Chondrocyte (in vitro differentiated cells): ENCODE measurements around the gene MYH3. TPM values are rescaled to one million over a fixed set of nuclear protein-coding genes. Genes with fewer than 3 reads are reported as not detected.

Experiments used
- DNase-seq: peaks from one replicate; pipeline ENCODE4 v3.0.0; 2021; ENCODE audit warnings: mixed read lengths, low spot score
- H3K27ac Mint-ChIP-seq: one replicate; pipeline ENCODE4 v1.8.0; 2021; ENCODE audit warnings: mild to moderate bottlenecking, moderate library complexity, mixed read lengths; ENCODE audit not compliant: unreplicated experiment
- H3K27me3 Mint-ChIP-seq: 2 replicates; pipeline ENCODE4 v1.8.0; 2021; ENCODE audit warnings: low read depth, mixed read lengths
- H3K36me3 Mint-ChIP-seq: 2 replicates; pipeline ENCODE4 v1.8.0; 2021; ENCODE audit warnings: low read depth, mixed read lengths
- H3K4me1 Mint-ChIP-seq: 2 replicates; pipeline ENCODE4 v1.8.0; 2021; ENCODE audit warnings: low read depth, mild to moderate bottlenecking, mixed read lengths
- H3K4me3 Mint-ChIP-seq: one replicate; pipeline ENCODE4 v1.8.0; 2021; ENCODE audit warnings: mild to moderate bottlenecking, moderate library complexity, mixed read lengths; ENCODE audit not compliant: unreplicated experiment
- H3K9me3 Mint-ChIP-seq: 2 replicates; pipeline ENCODE4 v1.8.0; 2021; ENCODE audit warnings: low read depth, mixed read lengths
- total RNA-seq: library from RNA; stranded (reverse); gene quantifications from 3 replicates; pipeline ENCODE4 v1.2.1, GENCODE V29; 2021
- TF ChIP-seq, protein P1 (sequence below): fragments of 200-600 bp; sonication (generic); IDR thresholded peaks from 2 replicates; pipeline ENCODE4 v1.5.0; 2021; ENCODE audit warnings: antibody characterized with exemption, mild to moderate bottlenecking, moderate library complexity

Gene MYH3
- total RNA-seq, 1 donor from 2014 or later = 3.5 TPM

DNA sequence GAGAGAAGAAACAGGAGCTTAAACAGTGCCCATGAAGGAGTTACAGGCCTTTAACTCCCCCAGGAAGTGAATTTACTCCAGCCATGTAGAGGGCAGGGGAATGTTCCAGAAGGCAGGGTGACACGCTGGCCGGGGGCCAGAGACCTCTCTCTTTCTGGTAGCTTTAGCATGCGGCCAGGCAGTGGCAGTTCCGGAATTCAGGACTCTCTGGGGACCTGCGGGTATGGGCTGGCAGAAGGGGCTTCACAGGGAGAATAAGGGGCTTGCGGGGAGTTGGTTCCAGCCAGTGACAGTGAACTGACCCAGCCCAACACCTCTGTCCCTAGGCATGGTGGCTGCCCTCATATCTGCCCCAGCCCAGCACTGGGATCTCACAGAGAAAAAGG, 40.0 kb downstream of the MYH3 start:
- DNase-seq = no peak
- Mint-ChIP-seq H3K36me3 (no peaks in the 10 kb centered on the region), H3K27me3 (no peaks in the 10 kb centered on the region), H3K27ac (no peak overlapping the region), H3K4me1 (peaks cover 21% of the 10 kb centered on the region), H3K9me3 (no peaks in the 10 kb centered on the region), H3K4me3 (no peak overlapping the region)
- TF ChIP-seq, protein P1, sequence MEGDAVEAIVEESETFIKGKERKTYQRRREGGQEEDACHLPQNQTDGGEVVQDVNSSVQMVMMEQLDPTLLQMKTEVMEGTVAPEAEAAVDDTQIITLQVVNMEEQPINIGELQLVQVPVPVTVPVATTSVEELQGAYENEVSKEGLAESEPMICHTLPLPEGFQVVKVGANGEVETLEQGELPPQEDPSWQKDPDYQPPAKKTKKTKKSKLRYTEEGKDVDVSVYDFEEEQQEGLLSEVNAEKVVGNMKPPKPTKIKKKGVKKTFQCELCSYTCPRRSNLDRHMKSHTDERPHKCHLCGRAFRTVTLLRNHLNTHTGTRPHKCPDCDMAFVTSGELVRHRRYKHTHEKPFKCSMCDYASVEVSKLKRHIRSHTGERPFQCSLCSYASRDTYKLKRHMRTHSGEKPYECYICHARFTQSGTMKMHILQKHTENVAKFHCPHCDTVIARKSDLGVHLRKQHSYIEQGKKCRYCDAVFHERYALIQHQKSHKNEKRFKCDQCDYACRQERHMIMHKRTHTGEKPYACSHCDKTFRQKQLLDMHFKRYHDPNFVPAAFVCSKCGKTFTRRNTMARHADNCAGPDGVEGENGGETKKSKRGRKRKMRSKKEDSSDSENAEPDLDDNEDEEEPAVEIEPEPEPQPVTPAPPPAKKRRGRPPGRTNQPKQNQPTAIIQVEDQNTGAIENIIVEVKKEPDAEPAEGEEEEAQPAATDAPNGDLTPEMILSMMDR = no peak

DNA sequence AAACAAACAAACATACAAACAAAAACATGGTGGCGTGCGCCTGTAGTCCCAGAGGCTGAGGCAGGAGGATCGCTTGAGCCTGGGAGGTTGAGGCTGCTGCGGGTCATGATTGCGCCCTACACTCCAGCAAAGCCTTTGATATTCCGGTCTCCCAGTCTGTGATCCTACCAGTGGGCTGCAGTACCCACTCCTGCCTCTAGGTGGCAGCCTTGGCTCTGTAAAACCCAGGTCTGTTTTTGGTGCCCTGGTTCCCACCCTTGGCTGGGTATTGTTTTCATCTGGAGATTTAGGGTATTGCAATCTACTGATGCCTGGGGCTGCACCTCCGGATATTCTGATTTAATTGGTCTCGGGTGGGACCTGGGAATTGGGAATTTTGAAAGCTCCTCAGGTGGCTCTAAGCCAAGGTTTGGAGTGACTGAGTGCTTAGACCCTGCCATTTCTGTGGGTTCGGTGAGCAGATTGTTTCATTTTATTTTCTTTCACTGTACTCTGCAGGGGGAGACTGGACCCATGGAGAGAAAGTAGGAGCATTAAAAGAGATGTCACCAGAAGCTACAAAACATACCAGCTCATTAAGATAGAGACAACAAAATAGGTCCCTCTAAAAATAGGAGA, 40.5 kb downstream of the MYH3 start:
- DNase-seq = no peak
- Mint-ChIP-seq H3K27ac (no peak overlapping the region), H3K4me1 (peaks cover 21% of the 10 kb centered on the region), H3K36me3 (no peaks in the 10 kb centered on the region), H3K27me3 (no peaks in the 10 kb centered on the region), H3K9me3 (no peaks in the 10 kb centered on the region), H3K4me3 (no peak overlapping the region)
- TF ChIP-seq, protein P1 = peak; percentile 95

DNA sequence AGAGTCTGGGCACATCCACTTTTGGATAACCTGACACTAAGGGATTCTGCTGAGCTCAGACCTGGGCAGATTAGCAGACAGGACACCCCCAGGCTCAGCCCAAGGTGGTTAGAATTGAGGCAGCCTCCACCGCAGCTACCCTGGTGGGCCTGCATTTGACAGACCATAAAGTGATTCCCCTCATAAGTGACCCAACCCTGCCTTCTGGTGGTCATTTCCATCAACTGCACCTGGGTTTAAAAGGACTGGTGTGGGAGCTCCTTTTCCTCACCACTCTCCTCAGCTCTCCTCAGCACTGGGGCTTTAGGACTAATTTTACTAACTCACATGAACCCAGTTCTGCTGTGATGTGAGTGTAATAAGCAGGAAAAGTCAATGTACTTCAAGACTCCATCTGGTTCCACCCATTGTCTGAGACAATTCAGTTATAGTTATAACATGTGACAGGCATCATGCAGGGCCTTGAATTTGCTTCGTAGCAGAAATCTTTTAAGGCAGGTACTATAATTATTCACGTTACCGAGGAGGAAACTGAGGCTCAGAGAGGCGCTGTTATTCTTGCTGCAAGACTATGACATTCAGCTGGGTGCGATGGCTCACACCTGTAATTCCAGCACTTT, 42.5 kb downstream of the MYH3 start:
- TF ChIP-seq, protein P1 = peak; percentile 87
- H3K27ac Mint-ChIP-seq = no peak overlapping the region
- no peaks in the 10 kb centered on the region for H3K36me3 Mint-ChIP-seq
- no peaks in the 10 kb centered on the region for H3K9me3 Mint-ChIP-seq
- DNase-seq = no peak
- peaks cover 21% of the 10 kb centered on the region for H3K4me1 Mint-ChIP-seq
- no peaks in the 10 kb centered on the region for H3K27me3 Mint-ChIP-seq
- no peak overlapping the region for H3K4me3 Mint-ChIP-seq

DNA sequence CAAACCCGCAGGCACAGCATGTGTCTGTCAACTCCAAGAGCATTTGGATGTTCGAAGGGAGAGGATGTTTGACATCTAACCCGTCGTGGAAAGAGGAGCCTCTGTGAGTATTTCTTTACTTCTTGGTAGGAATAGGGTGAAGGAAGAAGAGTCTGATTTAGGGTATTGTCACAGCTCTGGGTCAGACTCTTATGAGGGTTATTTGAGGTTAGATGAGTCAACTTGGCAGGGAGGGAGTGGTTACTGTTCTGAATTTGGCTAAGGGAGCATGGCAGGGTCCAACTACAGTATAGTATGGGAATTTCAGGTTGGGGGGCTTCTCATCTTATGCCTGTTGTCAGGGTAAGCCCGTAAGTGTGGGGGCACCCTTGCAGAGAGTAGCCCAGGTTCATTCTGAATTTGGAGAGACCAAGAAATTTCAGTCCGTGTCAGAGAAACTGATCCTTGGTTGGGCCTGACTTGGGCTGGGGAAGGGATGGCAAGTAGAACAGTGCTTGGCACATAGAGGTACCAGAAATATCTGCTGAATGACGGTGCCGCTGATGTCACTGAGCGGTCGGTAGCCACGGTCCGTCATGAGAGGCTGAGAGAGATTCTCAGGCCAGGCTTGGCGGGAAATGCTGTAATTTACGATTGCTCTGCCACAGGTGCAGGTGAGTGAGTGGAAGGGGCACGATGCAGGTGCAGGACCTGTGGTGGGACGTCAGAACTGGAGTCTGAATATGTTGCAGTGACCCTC, 43.2 kb downstream of the MYH3 start:
- Mint-ChIP-seq H3K4me3 (no peak overlapping the region), H3K36me3 (no peaks in the 10 kb centered on the region), H3K9me3 (no peaks in the 10 kb centered on the region), H3K27me3 (peaks cover 2% of the 10 kb centered on the region), H3K27ac (peak overlapping the region; percentile 92), H3K4me1 (peaks cover 21% of the 10 kb centered on the region)
- DNase-seq = no peak
- TF ChIP-seq, protein P1 = no peak

DNA sequence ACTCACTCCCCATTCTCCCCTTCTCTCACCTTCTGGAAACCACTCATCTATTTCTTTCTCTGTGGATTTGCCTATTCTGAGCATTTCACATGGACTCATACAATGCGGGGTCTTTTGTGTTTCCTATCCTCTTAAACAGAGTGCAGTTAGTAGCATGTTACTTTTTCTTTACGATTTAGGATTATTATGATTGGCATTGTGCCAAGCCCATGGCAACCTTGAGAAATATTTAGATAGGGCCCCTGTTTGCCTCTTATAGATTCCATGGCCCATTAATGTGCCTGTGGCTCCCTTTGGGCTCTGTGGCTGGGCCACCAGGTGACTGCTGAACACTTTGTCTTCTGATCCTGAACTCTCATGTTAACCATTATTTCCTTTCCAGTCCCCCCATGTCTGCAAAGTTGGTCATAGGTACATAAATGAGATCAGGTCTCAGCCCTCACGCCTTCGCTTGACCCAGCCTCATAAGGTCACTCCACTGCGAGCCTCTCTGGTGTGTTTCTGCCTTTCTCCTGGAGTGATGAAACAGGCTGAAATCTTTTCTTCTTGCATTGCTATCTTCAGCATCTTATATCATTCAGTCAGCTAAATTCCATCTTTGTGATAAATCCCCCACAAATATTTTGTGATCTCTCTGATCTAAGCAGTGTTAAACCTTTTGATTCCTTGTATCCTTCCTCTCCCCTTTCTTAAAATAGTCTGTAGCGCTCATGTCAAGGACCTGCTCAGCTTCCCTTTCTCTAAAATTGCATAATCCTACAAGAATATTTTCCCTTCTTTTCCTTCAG, 44.0 kb downstream of the MYH3 start:
- DNase-seq = no peak
- H3K27ac Mint-ChIP-seq = peak overlapping the region; percentile 92
- no peak overlapping the region for H3K4me3 Mint-ChIP-seq
- no peaks in the 10 kb centered on the region for H3K36me3 Mint-ChIP-seq
- peaks cover 5% of the 10 kb centered on the region for H3K27me3 Mint-ChIP-seq
- H3K4me1 Mint-ChIP-seq = peaks cover 19% of the 10 kb centered on the region
- TF ChIP-seq, protein P1 = no peak
- no peaks in the 10 kb centered on the region for H3K9me3 Mint-ChIP-seq
